Lung (tissue), 12 donors: ENCODE measurements around the gene CHRM4. TPM values are rescaled to one million over a fixed set of nuclear protein-coding genes. Genes with fewer than 3 reads are reported as not detected.
"Not testable (repeated sequence)": the region's sequence is repeated elsewhere in the genome, so short reads cannot be mapped to it uniquely, and the experiment has no call there.

Source experiments
- ATAC-seq: fragments of 200-7000 bp; cut with Tn5 transposase; one replicate; pipeline ENCODE4 v1.9.1; 2020; ENCODE audit warnings: moderate number of reproducible peaks; ENCODE audit not compliant: insufficient read depth, low FRiP score
- DNase-seq, 3 donors: peaks; one replicate each; pipeline ENCODE4 v3.0.0-alpha.2; 2013 to 2017
- H3K27ac ChIP-seq, 2 donors: one replicate each; pipeline ENCODE4 v1.5.1; 2013; ENCODE audit warnings: mild to moderate bottlenecking in 2 of 2, moderate library complexity in 2 of 2, control low read depth in 1 of 2, inconsistent platforms in 1 of 2, low read depth in 1 of 2, low read length in 1 of 2
- H3K27me3 ChIP-seq, 3 donors: one replicate each; pipeline ENCODE4 v1.5.1; 2013; ENCODE audit warnings: low read length in 2 of 3; ENCODE audit not compliant: control insufficient read depth in 3 of 3, insufficient read depth in 3 of 3
- H3K36me3 ChIP-seq, 4 donors: one replicate each; pipeline ENCODE4 v1.5.1; 2013; ENCODE audit warnings: low read length in 4 of 4, mild to moderate bottlenecking in 1 of 4, moderate library complexity in 1 of 4; ENCODE audit not compliant: control insufficient read depth in 4 of 4, insufficient read depth in 4 of 4
- H3K4me1 ChIP-seq, 5 donors: one replicate each; pipeline ENCODE4 v1.5.1; 2013; ENCODE audit warnings: low read length in 5 of 5, mild to moderate bottlenecking in 2 of 5, moderate library complexity in 1 of 5; ENCODE audit not compliant: control insufficient read depth in 5 of 5, insufficient read depth in 5 of 5
- H3K4me3 ChIP-seq: one replicate; pipeline ENCODE4 v1.5.1; 2013; ENCODE audit warnings: mild to moderate bottlenecking, control low read depth, moderate library complexity
- H3K9ac ChIP-seq, 2 donors: one replicate each; pipeline ENCODE4 v1.5.1; 2013; ENCODE audit warnings: low read length in 2 of 2, control low read depth in 1 of 2; ENCODE audit not compliant: insufficient read depth in 1 of 2
- H3K9me3 ChIP-seq, 4 donors: one replicate each; pipeline ENCODE4 v1.5.1; 2013; ENCODE audit warnings: low read length in 3 of 4, mild to moderate bottlenecking in 1 of 4, moderate library complexity in 1 of 4; ENCODE audit not compliant: control insufficient read depth in 4 of 4, insufficient read depth in 3 of 4
- CTCF ChIP-seq: IDR thresholded peaks from 2 replicates; pipeline ENCODE4 v1.5.1; 2012; ENCODE audit warnings: mild to moderate bottlenecking; ENCODE audit errors: control extremely low read depth, extremely low read depth
- WGBS, 2 donors: extraction: QIAGEN DNeasy Blood & Tissue Kit; methylation state at CpG; one replicate each; pipeline ENCODE4 v1.1.7; 2013; 5-methylcytosine and 5-hydroxymethylcytosine counted together
- polyA plus RNA-seq, 2 donors: library from polyadenylated mRNA; stranded (reverse); fragments of 200-250 nt; gene quantifications; one replicate each; pipeline ENCODE4 v1.2.1, GENCODE V29; 2013
- total RNA-seq, 2 donors: library from RNA; depleted of rRNA in 1 of 2; stranded (reverse); fragments of >200 nt in 1 of 2; gene quantifications; one replicate each; pipeline ENCODE4 v1.2.1, GENCODE V29; 2014 to 2021
- donor health status: control.
- donor health status: control.
- donor health status: Bipolar disorder and iron deficiency.
- donor health status: healthy.
- donor health status: DM: yes; HTN: yes; CAD: no.

Gene CHRM4
- total and polyA plus RNA-seq, 4 donors: 0.05 to 0.28 (median 0.10) TPM; not detected in 1

DNA sequence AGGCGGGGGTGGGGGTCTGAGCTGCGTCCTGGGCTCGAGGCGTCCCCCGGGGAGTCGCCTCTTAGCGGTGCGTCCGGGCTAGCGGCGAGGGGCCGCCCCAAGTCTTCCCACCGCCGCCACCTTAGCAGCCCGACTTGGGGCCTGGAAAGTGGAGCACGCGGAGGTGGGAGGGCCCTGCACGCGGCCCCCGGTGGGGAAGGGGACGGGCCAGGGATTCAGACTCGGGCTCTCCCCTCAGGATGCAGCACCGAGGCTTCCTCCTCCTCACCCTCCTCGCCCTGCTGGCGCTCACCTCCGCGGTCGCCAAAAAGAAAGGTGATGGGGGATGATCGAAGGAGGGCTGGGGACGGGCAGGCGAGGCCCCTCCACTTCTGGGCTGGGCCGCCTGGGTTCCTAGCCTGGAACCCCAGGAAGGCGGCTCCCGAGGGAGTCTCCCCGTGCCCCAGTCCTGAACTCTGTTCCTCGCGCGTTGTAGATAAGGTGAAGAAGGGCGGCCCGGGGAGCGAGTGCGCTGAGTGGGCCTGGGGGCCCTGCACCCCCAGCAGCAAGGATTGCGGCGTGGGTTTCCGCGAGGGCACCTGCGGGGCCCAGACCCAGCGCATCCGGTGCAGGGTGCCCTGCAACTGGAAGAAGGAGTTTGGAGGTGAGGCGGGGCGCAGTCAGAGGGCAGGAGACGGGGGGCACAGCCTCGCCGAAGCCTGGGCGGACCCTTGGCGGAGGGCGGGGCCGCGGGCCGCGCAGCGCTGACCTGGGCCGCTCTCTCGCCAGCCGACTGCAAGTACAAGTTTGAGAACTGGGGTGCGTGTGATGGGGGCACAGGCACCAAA lies 9.5 kb downstream of the CHRM4 start:
- TF ChIP-seq CTCF: no peak
- H3K4me3 ChIP-seq: no peak overlapping the region
- peaks cover 0 to under 1% (median 0%) of the 10 kb centered on the region in 3 donors for H3K27me3 ChIP-seq
- DNase-seq (peak; percentile 51 to 59 (median 55)), ATAC-seq (no peak)
- 1 to 4% methylated on average over 61 to 66 of the region's 66 CpGs for WGBS, 2 donors
- H3K4me1 ChIP-seq: peaks cover 0 to 19% (median 7%) of the 10 kb centered on the region in 5 donors
- H3K9me3 ChIP-seq: no peaks in the 10 kb centered on the region
- peaks cover 0 to 11% (median 6%) of the 10 kb centered on the region in 4 donors for H3K36me3 ChIP-seq
- H3K27ac ChIP-seq: no peak overlapping the region
- peak overlapping the region; percentile 25 to 61 for H3K9ac ChIP-seq

DNA sequence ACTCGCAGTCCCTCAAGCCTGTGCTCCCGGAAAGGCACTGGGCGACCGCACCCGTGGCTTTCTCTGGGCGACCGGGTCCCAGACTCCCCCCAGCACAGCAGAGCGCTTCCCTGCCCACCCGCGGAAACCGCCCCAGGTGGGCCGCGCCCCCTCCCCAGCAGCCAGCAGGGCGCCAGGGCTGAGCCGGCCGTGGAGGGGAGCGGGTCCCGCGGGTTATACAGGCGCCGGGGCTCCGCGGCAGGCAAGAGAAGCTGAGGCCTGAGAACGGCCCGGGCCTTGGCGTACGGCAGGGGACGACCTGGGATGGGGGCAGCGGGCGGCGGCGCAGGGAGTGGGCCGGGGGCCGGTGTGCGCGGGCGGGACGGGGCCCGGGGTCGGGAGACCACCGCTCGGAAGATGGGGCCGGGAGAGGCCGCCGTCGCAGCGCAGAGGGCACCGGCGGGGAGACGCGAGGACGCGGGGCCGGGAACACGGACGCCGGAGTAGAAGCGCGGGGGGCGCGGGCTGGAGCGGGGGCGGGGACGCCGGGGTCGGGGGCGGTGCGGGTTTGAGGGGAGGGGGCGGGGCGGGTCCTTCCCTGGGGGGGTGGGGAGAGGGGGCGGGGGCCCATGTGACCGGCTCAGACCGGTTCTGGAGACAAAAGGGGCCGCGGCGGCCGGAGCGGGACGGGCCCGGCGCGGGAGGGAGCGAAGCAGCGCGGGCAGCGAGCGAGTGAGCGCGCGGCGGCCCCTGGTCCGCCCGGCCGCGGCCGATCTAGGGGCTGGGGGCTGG lies 10.3 kb downstream of the CHRM4 start, which contains the start of gene MDK:
Gene MDK, plus strand, starts transcription at position 622 of the 771 bp plus-strand sequence. CDS start 389 bp downstream, outside the sequence.
- peaks cover 0 to 19% (median 6%) of the 10 kb centered on the region in 4 donors for H3K36me3 ChIP-seq
- peak within 1 kb of the TSS; percentile 25 to 61 for H3K9ac ChIP-seq
- H3K4me3 ChIP-seq: peak within 1 kb of the TSS; percentile 54
- H3K27ac ChIP-seq: peak within 1 kb of the TSS; percentile 25 to 64
- peaks cover 0 to 19% (median 7%) of the 10 kb centered on the region in 5 donors for H3K4me1 ChIP-seq
- no peaks in the 10 kb centered on the region for H3K9me3 ChIP-seq
- no peaks in the 10 kb centered on the region for H3K27me3 ChIP-seq
- ATAC-seq (peak; percentile 8), DNase-seq (peak; percentile 84 to 91 (median 88))
- WGBS, 2 donors: 1% methylated on average over 71 to 96 of the region's 96 CpGs
- TF ChIP-seq CTCF: no peak

DNA sequence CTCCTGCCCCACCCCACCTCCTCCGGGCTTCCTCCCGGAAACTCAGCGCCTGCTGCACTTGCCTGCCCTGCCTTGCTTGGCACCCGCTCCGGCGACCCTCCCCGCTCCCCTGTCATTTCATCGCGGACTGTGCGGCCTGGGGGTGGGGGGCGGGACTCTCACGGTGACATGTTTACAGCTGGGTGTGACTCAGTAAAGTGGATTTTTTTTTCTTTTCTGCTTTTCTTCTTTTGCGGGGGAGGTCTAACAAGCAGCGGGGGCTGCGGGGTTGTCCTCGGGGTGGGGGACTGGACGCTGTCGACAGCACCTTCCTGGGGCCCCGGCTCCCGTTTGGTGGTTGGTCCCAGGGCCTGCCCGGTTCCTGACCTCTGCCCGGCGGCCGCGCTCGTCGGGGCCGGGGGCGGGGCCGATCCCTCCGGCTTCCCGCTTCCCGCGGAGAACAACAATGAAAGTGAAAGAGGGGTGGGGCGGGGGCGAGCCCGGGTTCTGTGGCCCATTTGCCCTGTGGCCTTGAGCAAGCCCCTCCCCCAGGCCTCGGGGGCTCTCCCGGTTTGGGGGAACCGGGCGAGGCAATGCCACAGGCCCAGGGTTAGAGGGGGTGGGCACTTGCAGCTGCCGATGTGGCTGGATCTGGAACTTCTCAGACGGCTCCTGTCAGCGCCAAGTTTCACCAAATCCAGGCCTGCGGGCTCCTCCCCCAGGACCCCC lies 11.1 kb downstream of the CHRM4 start:
- H3K27me3 ChIP-seq: no peaks in the 10 kb centered on the region
- H3K4me3 ChIP-seq: peak overlapping the region; percentile 54
- no peak overlapping the region for H3K9ac ChIP-seq
- peak; percentile 77 to 82 (median 79) for DNase-seq
- peak; percentile 66 for ATAC-seq
- no peaks in the 10 kb centered on the region for H3K9me3 ChIP-seq
- peak overlapping the region; percentile 25 to 64 for H3K27ac ChIP-seq
- TF ChIP-seq CTCF: no peak
- H3K4me1 ChIP-seq: peaks cover 0 to 19% (median 7%) of the 10 kb centered on the region in 5 donors
- WGBS, 2 donors: 1% methylated on average over 37 to 45 of the region's 45 CpGs
- peaks cover 0 to 26% (median 8%) of the 10 kb centered on the region in 4 donors for H3K36me3 ChIP-seq

- WGBS, 2 donors: 56 to 57% methylated on average over 26 to 34 of the region's 36 CpGs
- Histone ChIP-seq H3K4me1 (peaks cover 0 to 19% (median 7%) of the 10 kb centered on the region in 5 donors), H3K36me3 (peaks cover 0 to 34% (median 10%) of the 10 kb centered on the region in 4 donors), H3K27ac (peak overlapping the region in 1 of 2 donors; percentile 64)
- not testable (repeated sequence) for H3K4me3 ChIP-seq, H3K9me3 ChIP-seq, ATAC-seq, H3K27me3 ChIP-seq, H3K9ac ChIP-seq
- DNase-seq: peak; percentile 48 to 67 (median 61)
Measured at GRCh38 chr11:46379482-46380293, 11.9 kb downstream of the CHRM4 start.
